Measurements from ENCODE around the gene COLEC12. TPM values are rescaled to one million over a fixed set of nuclear protein-coding genes. Genes with fewer than 3 reads are reported as not detected.

COLEC12 gene
- total RNA-seq, 3 donors from 2014 or later: 11.7 to 57.3 (median 14.7) TPM

DNA sequence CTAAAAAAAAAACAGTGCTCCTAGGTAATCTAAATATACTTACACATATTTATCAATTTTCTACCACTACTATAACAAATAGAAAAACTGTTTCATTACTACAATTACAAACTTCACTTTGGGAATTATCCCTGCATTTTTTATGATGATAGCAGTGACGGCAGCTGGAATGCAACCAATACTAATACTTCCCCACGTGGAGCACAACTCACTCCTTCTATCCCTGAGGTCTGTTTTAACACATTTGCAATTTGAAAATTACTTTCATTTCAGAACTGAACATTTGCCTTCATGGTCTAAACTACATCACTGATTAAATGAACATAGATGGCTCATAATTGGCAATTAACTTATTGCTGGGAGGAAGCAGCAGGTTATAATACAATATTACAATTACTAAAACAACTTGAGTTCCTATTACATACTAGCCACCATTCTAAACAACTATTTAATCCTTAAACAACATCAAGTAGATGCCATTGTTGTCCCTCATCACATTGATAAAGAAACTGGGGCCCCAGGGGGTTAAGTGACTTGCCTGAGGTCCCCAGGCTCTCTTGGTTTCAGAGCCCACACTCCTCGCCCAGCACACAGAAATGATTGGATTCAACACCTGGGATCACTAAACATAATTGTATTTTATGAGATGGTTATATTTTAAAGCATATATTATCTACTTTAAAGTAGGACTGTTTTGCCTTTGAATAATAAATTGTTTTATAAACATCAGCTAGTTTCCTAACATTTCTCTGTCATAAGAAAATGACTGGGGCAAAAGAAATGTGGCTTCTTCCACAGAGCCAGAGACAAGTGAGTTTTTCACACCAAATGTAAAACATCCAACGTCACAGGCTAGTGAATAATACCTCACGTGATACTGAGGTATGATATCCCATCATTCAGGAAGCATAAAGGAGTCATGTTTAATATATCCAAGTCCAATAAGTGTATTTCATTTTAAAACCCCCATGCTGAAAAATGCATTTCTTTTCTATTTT is 6.2 kb downstream of the COLEC12 start:
- peaks cover 0 to 5% of the 10 kb centered on the region in 2 donors for H3K4me1 ChIP-seq
- TF ChIP-seq POLR2A (IDR thresholded peaks at IDR 0.05) (no peak), POLR2AphosphoS5 (IDR thresholded peaks at IDR 0.05) (no peak)
- TF ChIP-seq, protein P1, sequence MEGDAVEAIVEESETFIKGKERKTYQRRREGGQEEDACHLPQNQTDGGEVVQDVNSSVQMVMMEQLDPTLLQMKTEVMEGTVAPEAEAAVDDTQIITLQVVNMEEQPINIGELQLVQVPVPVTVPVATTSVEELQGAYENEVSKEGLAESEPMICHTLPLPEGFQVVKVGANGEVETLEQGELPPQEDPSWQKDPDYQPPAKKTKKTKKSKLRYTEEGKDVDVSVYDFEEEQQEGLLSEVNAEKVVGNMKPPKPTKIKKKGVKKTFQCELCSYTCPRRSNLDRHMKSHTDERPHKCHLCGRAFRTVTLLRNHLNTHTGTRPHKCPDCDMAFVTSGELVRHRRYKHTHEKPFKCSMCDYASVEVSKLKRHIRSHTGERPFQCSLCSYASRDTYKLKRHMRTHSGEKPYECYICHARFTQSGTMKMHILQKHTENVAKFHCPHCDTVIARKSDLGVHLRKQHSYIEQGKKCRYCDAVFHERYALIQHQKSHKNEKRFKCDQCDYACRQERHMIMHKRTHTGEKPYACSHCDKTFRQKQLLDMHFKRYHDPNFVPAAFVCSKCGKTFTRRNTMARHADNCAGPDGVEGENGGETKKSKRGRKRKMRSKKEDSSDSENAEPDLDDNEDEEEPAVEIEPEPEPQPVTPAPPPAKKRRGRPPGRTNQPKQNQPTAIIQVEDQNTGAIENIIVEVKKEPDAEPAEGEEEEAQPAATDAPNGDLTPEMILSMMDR (IDR thresholded peaks at IDR 0.05): no peak
- intact Hi-C loops (cut with DNase I; ENCODE audit: low total_unique reads): no loop called here
- H3K4me3 ChIP-seq: no peak overlapping the region
- no peak for DNase-seq (ENCODE audit: low spot score in 2 of 2)
- H3K9me3 ChIP-seq: no peaks in the 10 kb centered on the region
- no peaks in the 10 kb centered on the region for H3K36me3 ChIP-seq
- no peak overlapping the region for H3K27ac ChIP-seq
- peaks cover 0 to 14% of the 10 kb centered on the region in 2 donors for H3K27me3 ChIP-seq

GRCh38 chr18:492451-492850 is 8.1 kb downstream of the COLEC12 start:
- no peak for DNase-seq (ENCODE audit: low spot score in 2 of 2)
- intact Hi-C loops (cut with DNase I; ENCODE audit: low total_unique reads): no loop called here
- H3K4me3 ChIP-seq: no peak overlapping the region
- H3K36me3 ChIP-seq: no peaks in the 10 kb centered on the region
- H3K4me1 ChIP-seq: no peaks in the 10 kb centered on the region
- TF ChIP-seq, protein P1 (IDR thresholded peaks at IDR 0.05): no peak
- TF ChIP-seq POLR2AphosphoS5 (IDR thresholded peaks at IDR 0.05): no peak
- TF ChIP-seq POLR2A (IDR thresholded peaks at IDR 0.05): no peak
- H3K9me3 ChIP-seq: no peaks in the 10 kb centered on the region
- H3K27ac ChIP-seq: no peak overlapping the region
- H3K27me3 ChIP-seq: peaks cover 0 to under 1% of the 10 kb centered on the region in 2 donors

DNA sequence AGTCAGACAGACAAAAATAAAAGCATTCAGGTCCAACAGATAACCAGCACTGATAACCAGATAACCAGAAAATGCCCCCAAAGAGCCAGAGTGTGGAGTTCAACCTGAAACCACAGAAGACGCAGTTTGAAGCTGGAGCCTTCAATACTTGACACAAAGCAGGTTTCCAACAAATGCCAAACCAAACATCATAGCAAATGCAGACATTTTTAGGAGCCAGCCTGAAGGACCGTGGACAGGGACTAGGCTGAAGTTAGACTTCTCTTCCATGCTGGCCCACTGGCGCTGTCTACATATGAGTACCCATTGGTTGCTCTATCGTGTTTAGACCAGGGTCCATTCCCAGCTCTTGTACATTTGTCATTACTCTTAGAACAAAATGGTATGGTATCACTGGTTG is 9.9 kb downstream of the COLEC12 start:
- no peak for DNase-seq (ENCODE audit: low spot score in 2 of 2)
- Histone ChIP-seq H3K4me1 (no peaks in the 10 kb centered on the region), H3K4me3 (no peak overlapping the region), H3K9me3 (no peaks in the 10 kb centered on the region), H3K27ac (no peak overlapping the region), H3K27me3 (no peaks in the 10 kb centered on the region), H3K36me3 (no peaks in the 10 kb centered on the region)
- TF ChIP-seq POLR2AphosphoS5 (IDR thresholded peaks at IDR 0.05) (no peak), POLR2A (IDR thresholded peaks at IDR 0.05) (no peak)
- TF ChIP-seq, protein P1 (IDR thresholded peaks at IDR 0.05): no peak
- intact Hi-C loops (cut with DNase I; ENCODE audit: low total_unique reads): no loop called here

DNA sequence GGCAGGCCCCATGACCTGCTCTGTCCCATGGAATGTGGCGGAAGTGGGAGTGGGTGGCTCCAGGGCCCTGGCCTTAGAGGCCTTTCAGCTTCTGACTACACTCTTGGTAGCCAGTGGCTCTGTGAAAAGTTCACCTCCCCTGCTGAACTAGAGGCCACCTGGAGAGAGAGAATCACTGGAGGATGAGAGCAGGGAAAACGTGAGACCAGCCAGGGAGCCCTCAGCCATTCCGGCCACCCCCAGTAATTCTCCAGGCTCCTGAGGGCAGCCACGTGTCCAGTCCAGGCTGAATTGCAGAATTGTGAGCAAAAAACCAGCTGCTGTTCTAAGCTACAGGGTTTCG is 10.5 kb downstream of the COLEC12 start:
- DNase-seq (ENCODE audit: low spot score in 2 of 2): no peak
- H3K27ac ChIP-seq: no peak overlapping the region
- H3K4me1 ChIP-seq: no peaks in the 10 kb centered on the region
- TF ChIP-seq POLR2AphosphoS5 (IDR thresholded peaks at IDR 0.05) (no peak), POLR2A (IDR thresholded peaks at IDR 0.05) (no peak)
- TF ChIP-seq, protein P1 (IDR thresholded peaks at IDR 0.05): no peak
- intact Hi-C loops (cut with DNase I; ENCODE audit: low total_unique reads): no loop called here
- H3K4me3 ChIP-seq: no peak overlapping the region
- no peaks in the 10 kb centered on the region for H3K27me3 ChIP-seq
- no peaks in the 10 kb centered on the region for H3K9me3 ChIP-seq
- no peaks in the 10 kb centered on the region for H3K36me3 ChIP-seq

- no peaks in the 10 kb centered on the region for H3K9me3 ChIP-seq
- H3K4me1 ChIP-seq: no peaks in the 10 kb centered on the region
- intact Hi-C loops (cut with DNase I; ENCODE audit: low total_unique reads): no loop called here
- H3K27ac ChIP-seq: no peak overlapping the region
- H3K36me3 ChIP-seq: no peaks in the 10 kb centered on the region
- no peak for TF ChIP-seq POLR2AphosphoS5 (IDR thresholded peaks at IDR 0.05)
- TF ChIP-seq, protein P1 (IDR thresholded peaks at IDR 0.05): no peak
- TF ChIP-seq POLR2A (IDR thresholded peaks at IDR 0.05): no peak
- H3K4me3 ChIP-seq: no peak overlapping the region
- no peak for DNase-seq (ENCODE audit: low spot score in 2 of 2)
- H3K27me3 ChIP-seq: no peaks in the 10 kb centered on the region
These were observed 11.1 kb downstream of the COLEC12 start for GRCh38 chr18:489244-490023.
